K562 (cell line): ENCODE measurements around the gene PTGES3L. TPM values are rescaled to one million over a fixed set of nuclear protein-coding genes. Genes with fewer than 3 reads are reported as not detected.
A peak's percentile ranks its signal among the peaks of the same experiment; 100 is the strongest.

ENCODE experiments used
- CAMTA2 ChIP-seq: fragments of 250-450 bp; sonication (Bioruptor Pico); conservative IDR thresholded peaks from 2 replicates; pipeline ENCODE4 v1.5.1; 2022
- CGGBP1 ChIP-seq: fragments of 250-450 bp; sonication (Bioruptor Pico); IDR thresholded peaks from 2 replicates; pipeline ENCODE4 v1.9.0; 2021; ENCODE audit warnings: mild to moderate bottlenecking
- ELF1 ChIP-seq: fragments of 200-800 bp; sonication (Bioruptor generic); IDR thresholded peaks from 2 replicates; pipeline ENCODE4 v1.6.1; 2016; ENCODE audit warnings: missing genetic modification characterization, missing compliant biosample characterization
- FIP1L1 ChIP-seq: fragments of 200-400 bp; formaldehyde crosslinking; IDR thresholded peaks from 2 replicates; pipeline ENCODE4 v1.6.1; 2018; ENCODE audit warnings: mild to moderate bottlenecking, low read depth, low read length; ENCODE audit not compliant: poor library complexity, severe bottlenecking
- FOSL1 ChIP-seq: fragments of 200-800 bp; sonication (Bioruptor generic); conservative IDR thresholded peaks from 2 replicates; pipeline ENCODE4 v1.6.1; 2016; ENCODE audit warnings: missing genetic modification characterization, missing compliant biosample characterization
- HMBOX1 ChIP-seq: sonication (generic); IDR thresholded peaks from 2 replicates; pipeline ENCODE4 v1.6.1; 2016
- IRF2 ChIP-seq: sonication (generic); formaldehyde crosslinking; IDR thresholded peaks from 2 replicates; pipeline ENCODE4 v1.8.1; 2022; ENCODE audit warnings: mild to moderate bottlenecking, missing genetic modification reagents
- MEF2D ChIP-seq: conservative IDR thresholded peaks from 2 replicates; pipeline ENCODE4 v1.6.1; 2016; ENCODE audit warnings: low read depth, missing genetic modification characterization, missing compliant biosample characterization
- MYBL2 ChIP-seq, 2 experiments: fragments of 450-650 bp in 1 of 2; sonication (generic) in 1 of 2; formaldehyde crosslinking in 1 of 2; IDR thresholded peaks; 2 replicates each; pipeline versions ENCODE4 v1.6.1 to v1.8.1; 2017 to 2022; ENCODE audit warnings: borderline replicate concordance in 1 of 2, inconsistent platforms in 1 of 2, low read depth in 1 of 2, mild to moderate bottlenecking in 1 of 2, missing genetic modification reagents in 1 of 2, moderate library complexity in 1 of 2
- MYNN ChIP-seq, 2 experiments: sonication (generic); formaldehyde crosslinking in 1 of 2; IDR thresholded peaks; 2 replicates each; pipeline versions ENCODE4 v1.5.0 to v1.6.1; 2016 to 2020; ENCODE audit warnings: antibody characterized with exemption in 1 of 2, missing genetic modification reagents in 1 of 2
- RCOR1 ChIP-seq, 2 experiments: IDR thresholded peaks; 2 replicates each; pipeline ENCODE4 v1.6.1; 2012; ENCODE audit warnings: low read depth in 2 of 2, low read length in 2 of 2, borderline replicate concordance in 1 of 2, improper control_type of control experiment in 1 of 2
- SAFB ChIP-seq: fragments of 200-400 bp; formaldehyde crosslinking; IDR thresholded peaks from 2 replicates; pipeline ENCODE4 v1.6.1; 2017; ENCODE audit warnings: low read depth, low read length, borderline replicate concordance
- SMARCA4 ChIP-seq: fragments of 450-650 bp; IDR thresholded peaks from 2 replicates; pipeline ENCODE4 v1.6.1; 2016
- polyA plus RNA-seq, 8 experiments: library from polyadenylated mRNA; depleted of rRNA in 4 of 8; stranded (reverse) in 5 of 8; unstranded in 3 of 8; fragments of >200 nt; fragmentation: Nextera tagmentation in 2 of 8; fragmentation: Illumina TruSeq in 1 of 8; extraction: Ambion mirVana in 2 of 8; extraction: Trizol in 1 of 8; gene quantifications; 2 replicates each; pipeline versions ENCODE4 v1.2.1 to v1.2.3, GENCODE V29; 2011 to 2014; ENCODE audit warnings: inconsistent platforms in 1 of 8, missing spikeins in 1 of 8
- total RNA-seq, 7 experiments: library from RNA; depleted of rRNA in 6 of 7; stranded (reverse); fragments of >200 nt in 6 of 7; fragmentation: Illumina TruSeq in 2 of 7; extraction: Trizol in 2 of 7; gene quantifications; 2 replicates each; pipeline versions ENCODE4 v1.2.1 to v1.2.3, GENCODE V29; 2011 to 2021; ENCODE audit warnings: low replicate concordance in 1 of 7
- TF ChIP-seq, protein P1 (sequence below), 2 experiments: fragments of 450-650 bp in 1 of 2; sonication (generic) in 1 of 2; formaldehyde crosslinking in 1 of 2; IDR thresholded peaks; 2 replicates each; pipeline versions ENCODE4 v1.7.1 to v1.9.0; 2016 to 2022; ENCODE audit warnings: inconsistent platforms in 1 of 2, mild to moderate bottlenecking in 1 of 2, missing genetic modification reagents in 1 of 2
- TF ChIP-seq, protein P2 (sequence below): fragments of 450-650 bp; formaldehyde crosslinking; IDR thresholded peaks from 2 replicates; pipeline ENCODE4 v1.4.0; 2020; ENCODE audit warnings: mild to moderate bottlenecking

The PTGES3L gene
- total and polyA plus RNA-seq, 9 of the 15 experiments (the other 6 are each of a cell fraction or from before 2014, with no cell fraction given) = 6.0 to 16.0 (median 9.6) TPM

DNA sequence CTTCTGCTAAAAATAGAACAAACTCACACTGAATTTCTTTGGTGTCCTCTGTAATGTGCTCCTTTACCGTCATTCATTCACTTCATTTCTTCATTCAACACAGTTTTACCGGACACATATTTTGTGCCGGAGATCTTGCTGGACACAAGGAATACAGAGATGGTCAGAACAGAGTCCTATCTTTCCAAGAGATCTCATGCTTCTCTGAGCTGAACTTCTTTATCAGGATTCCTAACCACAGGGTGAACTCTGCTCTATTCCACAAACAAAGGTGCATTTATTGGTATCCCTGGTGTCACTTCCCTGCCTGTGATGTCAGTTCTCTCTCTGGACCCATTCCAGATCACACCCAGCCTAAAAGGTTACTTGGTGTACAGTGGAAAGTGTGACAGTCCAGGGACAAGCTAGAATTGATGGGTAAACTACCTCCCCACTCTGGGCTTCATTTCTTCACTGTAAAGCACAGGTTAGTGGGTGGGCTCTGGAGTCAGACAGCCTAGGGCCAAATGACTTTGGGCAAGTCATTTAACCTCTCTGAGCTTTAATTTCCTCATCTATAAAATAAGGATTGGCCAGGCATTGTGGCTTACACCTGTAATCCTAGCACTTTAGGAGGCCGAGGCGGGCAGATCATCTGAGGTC lies 30.9 kb upstream of the PTGES3L start (continued):
- TF ChIP-seq, protein P1, sequence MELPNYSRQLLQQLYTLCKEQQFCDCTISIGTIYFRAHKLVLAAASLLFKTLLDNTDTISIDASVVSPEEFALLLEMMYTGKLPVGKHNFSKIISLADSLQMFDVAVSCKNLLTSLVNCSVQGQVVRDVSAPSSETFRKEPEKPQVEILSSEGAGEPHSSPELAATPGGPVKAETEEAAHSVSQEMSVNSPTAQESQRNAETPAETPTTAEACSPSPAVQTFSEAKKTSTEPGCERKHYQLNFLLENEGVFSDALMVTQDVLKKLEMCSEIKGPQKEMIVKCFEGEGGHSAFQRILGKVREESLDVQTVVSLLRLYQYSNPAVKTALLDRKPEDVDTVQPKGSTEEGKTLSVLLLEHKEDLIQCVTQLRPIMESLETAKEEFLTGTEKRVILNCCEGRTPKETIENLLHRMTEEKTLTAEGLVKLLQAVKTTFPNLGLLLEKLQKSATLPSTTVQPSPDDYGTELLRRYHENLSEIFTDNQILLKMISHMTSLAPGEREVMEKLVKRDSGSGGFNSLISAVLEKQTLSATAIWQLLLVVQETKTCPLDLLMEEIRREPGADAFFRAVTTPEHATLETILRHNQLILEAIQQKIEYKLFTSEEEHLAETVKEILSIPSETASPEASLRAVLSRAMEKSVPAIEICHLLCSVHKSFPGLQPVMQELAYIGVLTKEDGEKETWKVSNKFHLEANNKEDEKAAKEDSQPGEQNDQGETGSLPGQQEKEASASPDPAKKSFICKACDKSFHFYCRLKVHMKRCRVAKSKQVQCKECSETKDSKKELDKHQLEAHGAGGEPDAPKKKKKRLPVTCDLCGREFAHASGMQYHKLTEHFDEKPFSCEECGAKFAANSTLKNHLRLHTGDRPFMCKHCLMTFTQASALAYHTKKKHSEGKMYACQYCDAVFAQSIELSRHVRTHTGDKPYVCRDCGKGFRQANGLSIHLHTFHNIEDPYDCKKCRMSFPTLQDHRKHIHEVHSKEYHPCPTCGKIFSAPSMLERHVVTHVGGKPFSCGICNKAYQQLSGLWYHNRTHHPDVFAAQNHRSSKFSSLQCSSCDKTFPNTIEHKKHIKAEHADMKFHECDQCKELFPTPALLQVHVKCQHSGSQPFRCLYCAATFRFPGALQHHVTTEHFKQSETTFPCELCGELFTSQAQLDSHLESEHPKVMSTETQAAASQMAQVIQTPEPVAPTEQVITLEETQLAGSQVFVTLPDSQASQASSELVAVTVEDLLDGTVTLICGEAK (IDR thresholded peaks at IDR 0.05) = no peak
- TF ChIP-seq, protein P1 (CRISPR knock-in tag; IDR thresholded peaks at IDR 0.05) = no peak
- no peak for TF ChIP-seq MYBL2 (IDR thresholded peaks at IDR 0.05; ENCODE audit: low read depth)
- no peak for TF ChIP-seq MYBL2 (CRISPR knock-in tag; IDR thresholded peaks at IDR 0.05; ENCODE audit: borderline replicate concordance)
- TF ChIP-seq SMARCA4 = peak; percentile 13; the same call in 1 of the 2 replicates
- TF ChIP-seq ELF1 (tag) = no peak
- TF ChIP-seq, protein P2, sequence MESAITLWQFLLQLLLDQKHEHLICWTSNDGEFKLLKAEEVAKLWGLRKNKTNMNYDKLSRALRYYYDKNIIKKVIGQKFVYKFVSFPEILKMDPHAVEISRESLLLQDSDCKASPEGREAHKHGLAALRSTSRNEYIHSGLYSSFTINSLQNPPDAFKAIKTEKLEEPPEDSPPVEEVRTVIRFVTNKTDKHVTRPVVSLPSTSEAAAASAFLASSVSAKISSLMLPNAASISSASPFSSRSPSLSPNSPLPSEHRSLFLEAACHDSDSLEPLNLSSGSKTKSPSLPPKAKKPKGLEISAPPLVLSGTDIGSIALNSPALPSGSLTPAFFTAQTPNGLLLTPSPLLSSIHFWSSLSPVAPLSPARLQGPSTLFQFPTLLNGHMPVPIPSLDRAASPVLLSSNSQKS (CRISPR knock-in tag) = no peak
- TF ChIP-seq FOSL1 = peak; percentile 45
- TF ChIP-seq SAFB = no peak
- no peak for TF ChIP-seq IRF2 (CRISPR knock-in tag)
- 0 out of 2 replicates have a peak, but pooled peaks have one; percentile 56 for TF ChIP-seq MEF2D
- TF ChIP-seq HMBOX1 = no peak
- no peak for TF ChIP-seq MYNN (IDR thresholded peaks at IDR 0.05)
- no peak for TF ChIP-seq MYNN (CRISPR knock-in tag; IDR thresholded peaks at IDR 0.05)
- no peak for TF ChIP-seq FIP1L1
- no peak for TF ChIP-seq CAMTA2 (CRISPR knock-in tag)
- no peak for TF ChIP-seq CGGBP1 (CRISPR knock-in tag)
- peak in 1 of 2 experiments; percentile 16; a peak in 1 of 4 replicates for TF ChIP-seq RCOR1 (IDR thresholded peaks at IDR 0.05; ENCODE audit: borderline replicate concordance in 1 of 2, low read depth in 2 of 2, low read length in 2 of 2)
